Calu3 (cell line): Measurements from ENCODE around the gene RAPSN. TPM values are rescaled to one million over a fixed set of nuclear protein-coding genes. Genes with fewer than 3 reads are reported as not detected.
"Not testable (repeated sequence)": the region's sequence is repeated elsewhere in the genome, so short reads cannot be mapped to it uniquely, and the experiment has no call there.

Experiments used
- BruUV-seq: library from RNA; stranded (reverse); fragments of 400-500 nt; replicated peaks from 2 replicates; lab custom pipeline; 2021; lab: Mats Ljungman, UMichigan
- CTCF ChIA-PET: fragments of 300-600 bp; sonication (Branson Sonifier 250); formaldehyde crosslinking; loops from one replicate; lab custom pipeline; 2022; ENCODE audit warnings: antibody characterized with exemption; lab: Charles Lee
- DNase-seq: peaks from one replicate; pipeline ENCODE4 v3.0.0; 2022
- H3K27ac Mint-ChIP-seq: one replicate; pipeline ENCODE4 v1.8.0; 2022; ENCODE audit warnings: mixed read lengths; ENCODE audit not compliant: unreplicated experiment
- H3K27me3 Mint-ChIP-seq: one replicate; pipeline ENCODE4 v1.8.0; 2022; ENCODE audit warnings: mixed read lengths; ENCODE audit not compliant: unreplicated experiment
- H3K36me3 Mint-ChIP-seq: one replicate; pipeline ENCODE4 v1.8.0; 2022; ENCODE audit warnings: mild to moderate bottlenecking, moderate library complexity, mixed read lengths; ENCODE audit not compliant: insufficient read depth, unreplicated experiment
- H3K4me1 Mint-ChIP-seq: one replicate; pipeline ENCODE4 v1.8.0; 2022; ENCODE audit warnings: mild to moderate bottlenecking, low read depth, mixed read lengths; ENCODE audit not compliant: unreplicated experiment
- H3K4me3 Mint-ChIP-seq: one replicate; pipeline ENCODE4 v1.8.0; 2022; ENCODE audit warnings: mild to moderate bottlenecking, low read depth, moderate library complexity, mixed read lengths; ENCODE audit not compliant: unreplicated experiment
- H3K9me3 Mint-ChIP-seq: one replicate; pipeline ENCODE4 v1.8.0; 2022; ENCODE audit warnings: low read depth, mixed read lengths; ENCODE audit not compliant: unreplicated experiment
- intact Hi-C: fragments of 100-400 bp; cut with micrococcal nuclease; formaldehyde crosslinking; loops from one replicate; pipeline ENCODE4 v1.10.0; 2022; ENCODE audit not compliant: unreplicated experiment
- total RNA-seq: library from RNA; stranded (reverse); gene quantifications from 2 replicates; pipeline ENCODE4 v1.2.3, GENCODE V29; 2022
- TF ChIP-seq, protein P1 (sequence below): fragments of 200-600 bp; IDR thresholded peaks from one replicate; pipeline ENCODE4 v1.8.0; 2022; ENCODE audit warnings: antibody characterized with exemption; ENCODE audit not compliant: unreplicated experiment

Gene RAPSN
- total RNA-seq, 1 experiment from 2014 or later: 1.8 TPM

DNA sequence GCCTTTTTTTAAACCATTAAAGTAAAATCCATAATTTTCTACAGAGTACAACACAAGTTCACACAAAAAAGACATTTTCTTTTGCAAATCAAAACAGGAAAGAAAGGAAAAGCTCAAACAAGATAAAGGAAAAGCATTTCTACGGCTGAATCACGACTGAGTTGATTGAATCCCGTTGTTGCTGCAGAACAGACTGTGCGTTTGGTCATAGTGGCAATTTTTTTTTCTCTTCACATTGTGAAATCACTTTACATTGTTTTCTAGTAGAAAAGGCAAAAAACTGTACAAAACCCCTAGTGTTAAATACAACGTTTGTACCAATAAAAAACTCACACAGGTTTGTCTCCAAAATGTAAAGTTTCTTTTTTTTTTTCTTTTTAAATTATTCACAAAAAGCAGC lies 17.3 kb upstream of the RAPSN start:
- BruUV-seq: no TSS peak
- CTCF ChIA-PET: no interaction called here
- no peaks in the 10 kb centered on the region for H3K27me3 Mint-ChIP-seq
- DNase-seq: no peak
- TF ChIP-seq, protein P1, sequence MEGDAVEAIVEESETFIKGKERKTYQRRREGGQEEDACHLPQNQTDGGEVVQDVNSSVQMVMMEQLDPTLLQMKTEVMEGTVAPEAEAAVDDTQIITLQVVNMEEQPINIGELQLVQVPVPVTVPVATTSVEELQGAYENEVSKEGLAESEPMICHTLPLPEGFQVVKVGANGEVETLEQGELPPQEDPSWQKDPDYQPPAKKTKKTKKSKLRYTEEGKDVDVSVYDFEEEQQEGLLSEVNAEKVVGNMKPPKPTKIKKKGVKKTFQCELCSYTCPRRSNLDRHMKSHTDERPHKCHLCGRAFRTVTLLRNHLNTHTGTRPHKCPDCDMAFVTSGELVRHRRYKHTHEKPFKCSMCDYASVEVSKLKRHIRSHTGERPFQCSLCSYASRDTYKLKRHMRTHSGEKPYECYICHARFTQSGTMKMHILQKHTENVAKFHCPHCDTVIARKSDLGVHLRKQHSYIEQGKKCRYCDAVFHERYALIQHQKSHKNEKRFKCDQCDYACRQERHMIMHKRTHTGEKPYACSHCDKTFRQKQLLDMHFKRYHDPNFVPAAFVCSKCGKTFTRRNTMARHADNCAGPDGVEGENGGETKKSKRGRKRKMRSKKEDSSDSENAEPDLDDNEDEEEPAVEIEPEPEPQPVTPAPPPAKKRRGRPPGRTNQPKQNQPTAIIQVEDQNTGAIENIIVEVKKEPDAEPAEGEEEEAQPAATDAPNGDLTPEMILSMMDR: no peak
- no peak overlapping the region for H3K4me3 Mint-ChIP-seq
- no peaks in the 10 kb centered on the region for H3K4me1 Mint-ChIP-seq
- no peaks in the 10 kb centered on the region for H3K9me3 Mint-ChIP-seq
- intact Hi-C loops: no loop called here
- H3K36me3 Mint-ChIP-seq: peaks cover 38% of the 10 kb centered on the region
- no peak overlapping the region for H3K27ac Mint-ChIP-seq

DNA sequence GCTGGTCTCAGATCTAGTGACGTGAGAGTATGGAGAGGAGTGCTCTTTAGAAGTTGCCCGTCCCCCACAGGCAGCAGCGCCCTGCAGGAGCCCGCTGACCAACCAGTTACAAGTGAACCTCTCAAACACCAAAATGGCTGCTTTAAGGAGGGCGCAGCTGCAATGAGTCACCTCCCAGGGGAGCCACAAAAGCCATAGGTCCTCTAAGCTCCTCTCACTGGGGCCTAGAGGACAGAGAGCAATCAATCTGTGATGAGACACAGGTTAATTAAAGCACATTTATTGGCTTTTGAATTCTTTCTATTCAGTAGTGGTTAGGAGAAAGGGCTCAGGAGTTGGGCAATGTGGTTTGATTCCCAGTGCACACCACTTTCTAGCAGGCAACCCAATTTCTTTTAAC lies 15.5 kb upstream of the RAPSN start:
- no peak overlapping the region for H3K4me3 Mint-ChIP-seq
- no peaks in the 10 kb centered on the region for H3K27me3 Mint-ChIP-seq
- H3K27ac Mint-ChIP-seq: no peak overlapping the region
- H3K4me1 Mint-ChIP-seq: no peaks in the 10 kb centered on the region
- no peaks in the 10 kb centered on the region for H3K9me3 Mint-ChIP-seq
- CTCF ChIA-PET: no interaction called here
- no TSS peak for BruUV-seq
- intact Hi-C loops: no loop called here
- TF ChIP-seq, protein P1: no peak
- DNase-seq: no peak
- peaks cover 30% of the 10 kb centered on the region for H3K36me3 Mint-ChIP-seq

DNA sequence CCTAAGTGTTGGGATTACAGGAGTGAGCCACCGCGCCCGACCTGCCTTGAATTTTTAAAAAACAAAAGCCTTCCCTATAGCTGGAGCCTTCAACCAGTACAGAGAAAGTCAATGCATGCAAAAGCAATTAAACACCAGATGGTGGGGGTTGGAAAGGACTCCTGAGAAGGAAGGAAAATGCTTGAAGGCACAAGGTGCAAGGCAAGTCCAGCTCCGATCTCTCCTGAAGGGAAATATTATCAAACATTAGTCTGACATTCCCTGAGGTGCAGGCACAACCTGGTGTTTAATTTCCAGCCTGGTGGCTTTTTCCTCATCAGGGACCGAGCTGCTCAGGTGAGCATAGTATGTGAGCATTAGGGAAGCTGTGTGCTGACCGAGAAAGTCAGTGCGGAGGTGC lies 12.9 kb upstream of the RAPSN start:
- no peak for DNase-seq
- H3K27ac Mint-ChIP-seq: no peak overlapping the region
- CTCF ChIA-PET: interaction anchor here (0.5 kb wide), 1 partner anchor 90 kb away, joined by 3 read pairs; no protein-coding TSS in a partner anchor
- no peaks in the 10 kb centered on the region for H3K27me3 Mint-ChIP-seq
- BruUV-seq: no TSS peak
- no peaks in the 10 kb centered on the region for H3K9me3 Mint-ChIP-seq
- intact Hi-C loops: no loop called here
- no peak overlapping the region for H3K4me3 Mint-ChIP-seq
- TF ChIP-seq, protein P1: no peak
- peaks cover 25% of the 10 kb centered on the region for H3K36me3 Mint-ChIP-seq
- H3K4me1 Mint-ChIP-seq: no peaks in the 10 kb centered on the region

DNA sequence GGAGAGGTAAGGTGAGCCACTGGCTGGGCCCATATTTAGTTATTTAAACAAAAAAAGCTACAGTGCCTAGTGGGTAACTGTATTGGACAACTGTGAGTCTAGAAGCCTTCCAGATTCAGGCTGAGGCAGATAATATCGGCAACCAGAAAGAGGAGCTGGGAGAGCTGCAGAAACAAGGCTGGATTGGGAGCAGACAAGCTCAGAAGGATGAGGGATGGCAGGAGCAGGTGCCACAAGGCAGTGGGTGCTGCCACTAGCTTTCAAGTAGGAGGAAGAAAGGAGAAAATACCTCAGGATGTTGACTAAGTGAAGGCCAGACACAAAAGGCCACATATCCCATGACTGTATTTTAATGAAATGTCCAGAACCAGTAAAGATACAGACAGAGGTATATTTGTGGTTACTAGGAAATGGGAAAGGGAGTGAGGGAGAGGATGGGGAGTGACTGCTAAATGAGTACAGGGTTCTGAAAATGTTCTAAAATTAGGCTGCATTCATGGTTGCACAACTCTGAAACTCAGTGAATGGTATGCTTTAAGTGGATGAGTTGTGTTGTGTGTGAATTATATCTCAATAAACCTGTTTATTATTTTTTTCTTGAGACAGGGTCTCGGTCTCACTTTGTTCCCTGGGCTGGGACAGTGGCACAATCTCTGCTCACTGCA lies 11.8 kb upstream of the RAPSN start:
- CTCF ChIA-PET: no interaction called here
- H3K4me3 Mint-ChIP-seq: no peak overlapping the region
- H3K27me3 Mint-ChIP-seq: no peaks in the 10 kb centered on the region
- BruUV-seq: TSS peak; percentile 12
- peak overlapping the region; percentile 9 for H3K27ac Mint-ChIP-seq
- TF ChIP-seq, protein P1: no peak
- intact Hi-C loops: no loop called here
- no peaks in the 10 kb centered on the region for H3K9me3 Mint-ChIP-seq
- DNase-seq: no peak
- no peaks in the 10 kb centered on the region for H3K4me1 Mint-ChIP-seq
- peaks cover 31% of the 10 kb centered on the region for H3K36me3 Mint-ChIP-seq

DNA sequence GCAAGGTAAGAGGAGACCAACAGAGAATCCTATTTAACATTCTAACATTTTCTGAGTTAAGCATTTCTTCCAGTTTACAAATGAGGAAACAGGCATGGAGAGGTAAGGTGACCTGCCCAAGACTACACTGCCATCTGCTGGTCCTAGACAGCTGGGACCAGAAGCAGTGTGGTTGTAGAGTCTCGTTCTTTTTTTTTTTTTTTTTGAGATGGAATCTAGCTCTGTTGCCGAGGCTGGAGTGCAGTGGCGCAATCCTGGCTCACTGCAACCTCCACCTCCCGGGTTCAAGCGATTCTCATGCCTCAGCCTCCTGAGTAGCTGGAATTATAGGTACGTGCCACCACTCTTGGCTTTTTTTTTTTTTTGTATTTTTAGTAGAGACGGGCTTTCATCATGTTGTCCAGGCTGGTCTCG lies 5.3 kb upstream of the RAPSN start:
- H3K27me3 Mint-ChIP-seq, H3K9me3 Mint-ChIP-seq, H3K4me3 Mint-ChIP-seq, BruUV-seq, H3K4me1 Mint-ChIP-seq, H3K27ac Mint-ChIP-seq: not testable (repeated sequence)
- intact Hi-C loops: loop anchor here (5.0 kb wide), 1 partner anchor 82 kb away; no protein-coding TSS in a partner anchor
- peak; percentile 73 for DNase-seq
- H3K36me3 Mint-ChIP-seq: peaks cover 39% of the 10 kb centered on the region
- CTCF ChIA-PET: interaction anchor here (0.6 to 1.0 kb wide), 5 partner anchors 21 to 444 kb away, joined by 3 to 4 read pairs (median 3); no protein-coding TSS in a partner anchor
